ENCODE data around the gene UBE2H.

UBE2H gene

GRCh38 chr7:129886818-129887186 is 66.0 kb downstream of the UBE2H start:
- H3K36me3 ChIP-seq (ENCODE audit: insufficient read depth, low read length), result peaks cover 4% of the 10 kb centered on the region; the same call in 1 of the 2 replicates
- no peaks in the 10 kb centered on the region for H3K27me3 ChIP-seq (ENCODE audit: insufficient read depth, low read length, poor library complexity, severe bottlenecking)
- H3K9ac ChIP-seq (ENCODE audit: low read depth, low read length, poor library complexity, severe bottlenecking), result no peak overlapping the region
- no peak overlapping the region for H3K4me2 ChIP-seq (ENCODE audit: low read depth, low read length, poor library complexity, severe bottlenecking)
- H3F3A ChIP-seq (ENCODE audit: low read depth), result no peaks in the 10 kb centered on the region
- no peak overlapping the region for H2AFZ ChIP-seq (ENCODE audit: low read length)
- H3K79me2 ChIP-seq (ENCODE audit: insufficient read depth, low read length), result no peaks in the 10 kb centered on the region
- no peaks in the 10 kb centered on the region for H4K20me1 ChIP-seq (ENCODE audit: insufficient read depth, low read length, poor library complexity, severe bottlenecking)
- TF ChIP-seq CTCF (conservative IDR thresholded peaks at IDR 0.05; ENCODE audit: low read length) (no peak), EZH2phosphoT487 (IDR thresholded peaks at IDR 0.05; ENCODE audit: borderline replicate concordance) (no peak)
- H3K4me3 ChIP-seq (ENCODE audit: low read length, poor library complexity, severe bottlenecking), result no peak overlapping the region
- H3K4me1 ChIP-seq (ENCODE audit: insufficient read depth, low read length, poor library complexity, severe bottlenecking), result no peaks in the 10 kb centered on the region
- no peaks in the 10 kb centered on the region for H3K9me2 ChIP-seq (replicated peaks; ENCODE audit: low read depth, low read length)
- H3K9me3 ChIP-seq (ENCODE audit: insufficient read depth, low read depth, low read length), result no peaks in the 10 kb centered on the region

DNA sequence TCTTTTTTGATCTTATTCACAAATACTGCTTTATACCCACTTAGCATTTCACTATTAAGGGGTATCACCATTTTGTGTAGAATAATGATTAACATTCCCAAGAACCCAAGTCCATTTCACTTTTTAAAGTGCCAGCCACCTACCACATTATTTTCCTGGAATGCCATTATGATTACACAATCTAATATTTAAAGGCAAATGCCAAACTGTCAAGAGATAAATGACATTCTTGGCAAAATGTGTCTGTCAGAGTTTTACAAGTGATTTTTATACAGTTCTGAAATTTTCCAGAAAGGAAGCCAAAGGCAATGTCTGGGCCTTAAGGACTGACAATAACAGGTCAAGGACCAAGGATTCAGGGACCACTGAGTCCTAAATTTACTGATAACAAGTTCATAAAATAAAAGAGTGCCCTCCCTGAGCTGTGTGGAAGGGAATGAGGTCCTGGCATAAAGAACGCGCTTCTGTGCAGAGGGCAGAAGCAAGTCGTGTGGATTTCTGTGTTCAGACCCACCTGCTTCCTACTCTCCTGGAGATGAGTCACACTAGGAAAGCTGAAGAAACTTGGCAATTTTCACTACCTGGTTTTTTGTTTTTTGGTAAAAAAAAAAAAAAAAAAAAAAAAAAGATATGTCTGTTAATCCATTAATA is 66.5 kb downstream of the UBE2H start:
- Histone ChIP-seq H2AFZ (ENCODE audit: low read length) (no peak overlapping the region), H4K20me1 (ENCODE audit: insufficient read depth, low read length, poor library complexity, severe bottlenecking) (no peaks in the 10 kb centered on the region), H3K4me1 (ENCODE audit: insufficient read depth, low read length, poor library complexity, severe bottlenecking) (no peaks in the 10 kb centered on the region), H3K27me3 (ENCODE audit: insufficient read depth, low read length, poor library complexity, severe bottlenecking) (no peaks in the 10 kb centered on the region), H3K4me3 (ENCODE audit: low read length, poor library complexity, severe bottlenecking) (no peak overlapping the region), H3K9me3 (ENCODE audit: insufficient read depth, low read depth, low read length) (no peaks in the 10 kb centered on the region), H3K4me2 (ENCODE audit: low read depth, low read length, poor library complexity, severe bottlenecking) (no peak overlapping the region), H3K36me3 (ENCODE audit: insufficient read depth, low read length) (peaks cover 4% of the 10 kb centered on the region; the same call in 1 of the 2 replicates), H3K9me2 (replicated peaks; ENCODE audit: low read depth, low read length) (no peaks in the 10 kb centered on the region), H3F3A (ENCODE audit: low read depth) (no peaks in the 10 kb centered on the region), H3K79me2 (ENCODE audit: insufficient read depth, low read length) (no peaks in the 10 kb centered on the region), H3K9ac (ENCODE audit: low read depth, low read length, poor library complexity, severe bottlenecking) (no peak overlapping the region)
- no peak for TF ChIP-seq EZH2phosphoT487 (IDR thresholded peaks at IDR 0.05; ENCODE audit: borderline replicate concordance)
- TF ChIP-seq CTCF (conservative IDR thresholded peaks at IDR 0.05; ENCODE audit: low read length), result no peak

- no peaks in the 10 kb centered on the region for H3F3A ChIP-seq (ENCODE audit: low read depth)
- peaks cover 4% of the 10 kb centered on the region; the same call in 1 of the 2 replicates for H3K36me3 ChIP-seq (ENCODE audit: insufficient read depth, low read length)
- H2AFZ ChIP-seq (ENCODE audit: low read length), result no peak overlapping the region
- H4K20me1 ChIP-seq (ENCODE audit: insufficient read depth, low read length, poor library complexity, severe bottlenecking), result no peaks in the 10 kb centered on the region
- H3K4me1 ChIP-seq (ENCODE audit: insufficient read depth, low read length, poor library complexity, severe bottlenecking), result peaks cover 4% of the 10 kb centered on the region
- H3K79me2 ChIP-seq (ENCODE audit: insufficient read depth, low read length), result no peaks in the 10 kb centered on the region
- no peaks in the 10 kb centered on the region for H3K9me2 ChIP-seq (replicated peaks; ENCODE audit: low read depth, low read length)
- no peaks in the 10 kb centered on the region for H3K27me3 ChIP-seq (ENCODE audit: insufficient read depth, low read length, poor library complexity, severe bottlenecking)
- H3K4me2 ChIP-seq (ENCODE audit: low read depth, low read length, poor library complexity, severe bottlenecking), result no peak overlapping the region
- H3K4me3 ChIP-seq (ENCODE audit: low read length, poor library complexity, severe bottlenecking), result no peak overlapping the region
- H3K9me3 ChIP-seq (ENCODE audit: insufficient read depth, low read depth, low read length), result no peaks in the 10 kb centered on the region
- H3K9ac ChIP-seq (ENCODE audit: low read depth, low read length, poor library complexity, severe bottlenecking), result no peak overlapping the region
- TF ChIP-seq CTCF (conservative IDR thresholded peaks at IDR 0.05; ENCODE audit: low read length) (no peak), EZH2phosphoT487 (IDR thresholded peaks at IDR 0.05; ENCODE audit: borderline replicate concordance) (no peak)
These were observed 68.3 kb downstream of the UBE2H start for GRCh38 chr7:129884495-129884894.

All from Loucy (cell line).